D721Med (cell line): ENCODE measurements around the gene PITRM1.

Experiments
- DNase-seq: peaks from one replicate; pipeline ENCODE4 v3.0.0; 2011; ENCODE audit warnings: low spot score; ENCODE audit not compliant: insufficient read length
- FAIRE-seq: peaks from 2 replicates; lab custom pipeline; 2011; peaks lifted over from hg19 to GRCh38; lab: Jason Lieb, UNC
- CTCF ChIP-seq: IDR thresholded peaks from 2 replicates; pipeline ENCODE4 v1.5.1; 2012; ENCODE audit warnings: mild to moderate bottlenecking, control low read depth; ENCODE audit not compliant: insufficient read depth; ENCODE audit errors: missing control alignments

The PITRM1 gene

GRCh38 chr10:3215153-3215775 lies 42.7 kb upstream of the PITRM1 start:
- TF ChIP-seq CTCF = no peak
- DNase-seq (no peak), FAIRE-seq (no peak)

GRCh38 chr10:3213758-3214515 lies 41.4 kb upstream of the PITRM1 start:
- DNase-seq (no peak), FAIRE-seq (no peak)
- TF ChIP-seq CTCF = no peak

DNA sequence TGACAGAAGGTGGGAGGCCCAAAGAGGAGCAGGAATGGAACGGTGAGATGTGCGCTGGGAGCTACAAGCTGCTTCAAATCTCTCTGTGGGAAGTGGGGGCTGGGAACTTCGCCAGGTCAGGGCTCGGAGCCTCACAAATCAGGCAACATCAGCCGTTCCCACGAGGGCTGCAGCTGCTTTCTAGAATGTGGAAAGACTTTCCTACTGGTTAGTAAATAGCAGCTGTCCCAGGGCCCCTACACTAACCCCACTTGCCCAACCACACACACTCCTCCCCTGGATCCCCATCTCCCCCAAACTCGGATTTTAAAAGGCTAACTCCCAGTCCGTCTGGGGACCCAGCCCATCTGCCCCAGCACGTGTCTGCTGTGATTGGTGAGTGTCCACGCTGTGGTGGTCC lies 40.6 kb upstream of the PITRM1 start:
- FAIRE-seq = no peak
- no peak for DNase-seq
- no peak for TF ChIP-seq CTCF

- no peak for TF ChIP-seq CTCF
- DNase-seq = no peak
- FAIRE-seq = no peak
These were observed 37.8 kb upstream of the PITRM1 start for GRCh38 chr10:3210251-3210877.

GRCh38 chr10:3208481-3209406 lies 36.2 kb upstream of the PITRM1 start:
- no peak for TF ChIP-seq CTCF
- no peak for FAIRE-seq
- no peak for DNase-seq

GRCh38 chr10:3207351-3207750 lies 34.8 kb upstream of the PITRM1 start:
- DNase-seq = no peak
- no peak for FAIRE-seq
- no peak for TF ChIP-seq CTCF
